ENCODE data around the gene OR8G5.

The OR8G5 gene

GRCh38 chr11:124256076-124256475 lies at the start of gene OR8G5:
Gene OR8G5 (plus strand): TSS chr11:124256376. CDS start chr11:124264932, 8,556 bp downstream.
- H3K4me3 ChIP-seq (ENCODE audit: low read depth, low read length) = no peak within 1 kb of the TSS
- TF ChIP-seq CTCF (IDR thresholded peaks at IDR 0.05; ENCODE audit: insufficient read depth, low read depth, low read length, missing control alignments) = no peak
- no peak for DNase-seq (ENCODE audit: low read depth)

GRCh38 chr11:124207102-124207792 lies 48.9 kb upstream of the OR8G5 start:
- H3K4me3 ChIP-seq (ENCODE audit: low read depth, low read length) = no peak overlapping the region
- no peak for DNase-seq (ENCODE audit: low read depth)
- no peak for TF ChIP-seq CTCF (IDR thresholded peaks at IDR 0.05; ENCODE audit: insufficient read depth, low read depth, low read length, missing control alignments)

- no peak overlapping the region for H3K4me3 ChIP-seq (ENCODE audit: low read depth, low read length)
- TF ChIP-seq CTCF (IDR thresholded peaks at IDR 0.05; ENCODE audit: insufficient read depth, low read depth, low read length, missing control alignments) = no peak
- DNase-seq (ENCODE audit: low read depth) = no peak
Observed at GRCh38 chr11:124209824-124210357, 46.3 kb upstream of the OR8G5 start.

GRCh38 chr11:124210421-124210820 lies 45.8 kb upstream of the OR8G5 start:
- H3K4me3 ChIP-seq (ENCODE audit: low read depth, low read length) = no peak overlapping the region
- TF ChIP-seq CTCF (IDR thresholded peaks at IDR 0.05; ENCODE audit: insufficient read depth, low read depth, low read length, missing control alignments) = no peak
- DNase-seq (ENCODE audit: low read depth) = no peak

- H3K4me3 ChIP-seq (ENCODE audit: low read depth, low read length) = no peak overlapping the region
- no peak for TF ChIP-seq CTCF (IDR thresholded peaks at IDR 0.05; ENCODE audit: insufficient read depth, low read depth, low read length, missing control alignments)
- DNase-seq (ENCODE audit: low read depth) = no peak
Observed at GRCh38 chr11:124211321-124211720, 44.9 kb upstream of the OR8G5 start.

GRCh38 chr11:124214027-124214426 lies 42.1 kb upstream of the OR8G5 start:
- H3K4me3 ChIP-seq (ENCODE audit: low read depth, low read length) = no peak overlapping the region
- no peak for DNase-seq (ENCODE audit: low read depth)
- no peak for TF ChIP-seq CTCF (IDR thresholded peaks at IDR 0.05; ENCODE audit: insufficient read depth, low read depth, low read length, missing control alignments)

GRCh38 chr11:124219126-124219525 lies 37.0 kb upstream of the OR8G5 start:
- no peak for DNase-seq (ENCODE audit: low read depth)
- TF ChIP-seq CTCF (IDR thresholded peaks at IDR 0.05; ENCODE audit: insufficient read depth, low read depth, low read length, missing control alignments) = no peak
- H3K4me3 ChIP-seq (ENCODE audit: low read depth, low read length) = no peak overlapping the region
